ENCODE measurements around the gene RNF135. TPM values are rescaled to one million over a fixed set of nuclear protein-coding genes. Genes with fewer than 3 reads are reported as not detected.
"Not testable (repeated sequence)": the region's sequence is repeated elsewhere in the genome, so short reads cannot be mapped to it uniquely, and the experiment has no call there.

Gene RNF135
- total RNA-seq, 2 experiments from 2014 or later = 0.29 TPM; not detected in 1

DNA sequence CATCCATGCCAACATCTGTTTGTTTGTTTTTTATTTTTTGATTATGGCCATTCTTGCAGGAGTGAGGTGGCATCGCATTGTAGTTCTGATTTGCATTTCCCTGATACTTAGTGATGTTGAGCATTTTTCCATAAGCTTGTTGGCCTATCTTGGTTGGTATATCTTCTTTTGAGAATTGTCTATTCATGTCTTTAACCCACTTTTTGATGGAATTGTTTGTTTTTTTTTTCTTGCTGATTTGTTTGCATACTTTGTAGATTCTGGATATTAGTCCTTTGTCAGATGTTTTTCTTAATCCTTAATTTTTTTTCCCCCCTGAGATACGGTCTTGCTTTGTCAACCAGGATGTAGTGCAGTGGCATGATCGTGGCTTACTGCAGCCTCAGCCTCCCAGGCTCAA is 43.0 kb downstream of the RNF135 start:
- intact Hi-C loops (cut with micrococcal nuclease; ENCODE audit: unreplicated experiment) = loop anchor here (5.0 kb wide), 1 partner anchor 358 kb away; no protein-coding TSS in a partner anchor
- no peaks in the 10 kb centered on the region for H3K9me3 ChIP-seq (ENCODE audit: low read length)
- H3K4me3 ChIP-seq (ENCODE audit: low read depth, low read length, poor library complexity, severe bottlenecking) = no peak overlapping the region
- H3K9me2 ChIP-seq (ENCODE audit: insufficient read depth, low read length) = no peaks in the 10 kb centered on the region
- H3K27ac ChIP-seq (ENCODE audit: low read depth, low read length, poor library complexity, severe bottlenecking) = no peak overlapping the region
- H3K4me2 ChIP-seq (ENCODE audit: low read length) = no peak overlapping the region
- no peaks in the 10 kb centered on the region for H4K20me1 ChIP-seq (ENCODE audit: insufficient read depth, low read length)
- no TSS peak for BruUV-seq (replicated peaks)
- POLR2A ChIA-PET = interaction anchor here (1.0 kb wide), 1 partner anchor 199 kb away, joined by 3 read pairs; no protein-coding TSS in a partner anchor
- no peaks in the 10 kb centered on the region for H3K4me1 ChIP-seq (ENCODE audit: insufficient read depth, low read length, poor library complexity, severe bottlenecking)
- no peaks in the 10 kb centered on the region for H3K36me3 ChIP-seq (ENCODE audit: insufficient read depth, low read length)
- TF ChIP-seq EZH2phosphoT487 (IDR thresholded peaks at IDR 0.05; ENCODE audit: borderline replicate concordance, low read depth, low read length) = no peak
- TF ChIP-seq, protein P1, sequence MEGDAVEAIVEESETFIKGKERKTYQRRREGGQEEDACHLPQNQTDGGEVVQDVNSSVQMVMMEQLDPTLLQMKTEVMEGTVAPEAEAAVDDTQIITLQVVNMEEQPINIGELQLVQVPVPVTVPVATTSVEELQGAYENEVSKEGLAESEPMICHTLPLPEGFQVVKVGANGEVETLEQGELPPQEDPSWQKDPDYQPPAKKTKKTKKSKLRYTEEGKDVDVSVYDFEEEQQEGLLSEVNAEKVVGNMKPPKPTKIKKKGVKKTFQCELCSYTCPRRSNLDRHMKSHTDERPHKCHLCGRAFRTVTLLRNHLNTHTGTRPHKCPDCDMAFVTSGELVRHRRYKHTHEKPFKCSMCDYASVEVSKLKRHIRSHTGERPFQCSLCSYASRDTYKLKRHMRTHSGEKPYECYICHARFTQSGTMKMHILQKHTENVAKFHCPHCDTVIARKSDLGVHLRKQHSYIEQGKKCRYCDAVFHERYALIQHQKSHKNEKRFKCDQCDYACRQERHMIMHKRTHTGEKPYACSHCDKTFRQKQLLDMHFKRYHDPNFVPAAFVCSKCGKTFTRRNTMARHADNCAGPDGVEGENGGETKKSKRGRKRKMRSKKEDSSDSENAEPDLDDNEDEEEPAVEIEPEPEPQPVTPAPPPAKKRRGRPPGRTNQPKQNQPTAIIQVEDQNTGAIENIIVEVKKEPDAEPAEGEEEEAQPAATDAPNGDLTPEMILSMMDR (conservative IDR thresholded peaks at IDR 0.05; ENCODE audit: low read length) = no peak
- no peaks in the 10 kb centered on the region for H3K79me2 ChIP-seq (ENCODE audit: insufficient read depth, low read depth, low read length)
- no peak overlapping the region for H2AFZ ChIP-seq (ENCODE audit: low read length)
- CTCF ChIA-PET (ENCODE audit: unreplicated experiment) = no interaction called here
- no peak for DNase-seq (ENCODE audit: low spot score)

DNA sequence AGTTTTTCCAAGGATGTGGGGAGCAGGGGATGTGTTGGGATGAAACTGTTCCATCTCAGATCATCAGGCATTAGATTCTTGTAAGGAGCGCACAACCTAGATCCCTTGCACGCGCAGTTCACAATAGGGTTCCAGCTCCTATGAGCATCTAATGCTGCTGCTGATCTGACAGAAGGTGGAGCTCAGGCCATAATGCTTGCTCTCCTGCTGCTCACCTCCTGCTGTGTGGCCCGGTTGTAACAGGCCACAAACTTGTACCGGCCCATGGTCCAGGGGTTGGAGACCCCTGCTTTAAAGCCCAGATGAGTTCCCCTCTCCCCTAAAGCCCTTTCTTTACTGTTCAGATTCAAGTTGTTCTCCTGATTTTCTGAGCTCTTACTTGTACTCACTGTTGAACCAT is 44.8 kb downstream of the RNF135 start:
- no TSS peak for BruUV-seq (replicated peaks)

DNA sequence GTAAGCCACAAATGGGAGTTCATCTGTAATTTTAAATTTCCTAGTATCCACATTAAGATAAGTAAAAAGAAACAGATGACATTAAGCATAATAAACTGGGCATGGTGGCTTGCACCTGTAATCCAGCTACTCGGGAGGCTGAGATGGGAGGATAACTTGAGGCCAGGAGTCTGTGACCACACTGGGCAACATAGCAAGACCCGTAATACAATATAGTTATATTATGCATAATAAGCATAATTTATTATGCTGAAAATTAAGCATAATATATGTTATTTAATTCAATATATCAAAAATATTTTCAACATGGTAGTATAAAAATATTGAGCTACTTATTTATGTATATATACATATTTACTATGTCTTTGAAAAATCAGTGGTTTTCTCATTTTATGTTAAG is 48.2 kb downstream of the RNF135 start:
- Histone ChIP-seq H3K27ac (ENCODE audit: low read depth, low read length, poor library complexity, severe bottlenecking) (no peak overlapping the region), H3K4me1 (ENCODE audit: insufficient read depth, low read length, poor library complexity, severe bottlenecking) (no peaks in the 10 kb centered on the region), H3K4me3 (ENCODE audit: low read depth, low read length, poor library complexity, severe bottlenecking) (no peak overlapping the region), H3K79me2 (ENCODE audit: insufficient read depth, low read depth, low read length) (no peaks in the 10 kb centered on the region), H3K4me2 (ENCODE audit: low read length) (no peak overlapping the region), H3K36me3 (ENCODE audit: insufficient read depth, low read length) (no peaks in the 10 kb centered on the region), H3K9me2 (ENCODE audit: insufficient read depth, low read length) (no peaks in the 10 kb centered on the region), H3K9me3 (ENCODE audit: low read length) (no peaks in the 10 kb centered on the region), H4K20me1 (ENCODE audit: insufficient read depth, low read length) (no peaks in the 10 kb centered on the region), H2AFZ (ENCODE audit: low read length) (no peak overlapping the region)
- no TSS peak for BruUV-seq (replicated peaks)
- POLR2A ChIA-PET = interaction anchor here (0.6 kb wide), 3 partner anchors 115 to 208 kb away, joined by 3 to 6 read pairs (median 4); no protein-coding TSS in a partner anchor
- TF ChIP-seq EZH2phosphoT487 (IDR thresholded peaks at IDR 0.05; ENCODE audit: borderline replicate concordance, low read depth, low read length) = no peak
- TF ChIP-seq, protein P1 (conservative IDR thresholded peaks at IDR 0.05; ENCODE audit: low read length) = no peak
- DNase-seq (ENCODE audit: low spot score) = no peak
- intact Hi-C loops (cut with micrococcal nuclease; ENCODE audit: unreplicated experiment) = no loop called here
- CTCF ChIA-PET (ENCODE audit: unreplicated experiment) = no interaction called here

More for the DNA sequence above, 44.8 kb downstream of the RNF135 start:
- no peaks in the 10 kb centered on the region for H3K36me3 ChIP-seq (ENCODE audit: insufficient read depth, low read length)
- CTCF ChIA-PET (ENCODE audit: unreplicated experiment) = no interaction called here
- no peak for DNase-seq (ENCODE audit: low spot score)
- no peak overlapping the region for H3K4me3 ChIP-seq (ENCODE audit: low read depth, low read length, poor library complexity, severe bottlenecking)
- H3K4me2 ChIP-seq (ENCODE audit: low read length) = no peak overlapping the region
- no peak overlapping the region for H2AFZ ChIP-seq (ENCODE audit: low read length)
- no peaks in the 10 kb centered on the region for H3K9me2 ChIP-seq (ENCODE audit: insufficient read depth, low read length)
- H3K79me2 ChIP-seq (ENCODE audit: insufficient read depth, low read depth, low read length) = no peaks in the 10 kb centered on the region
- POLR2A ChIA-PET = interaction anchor here (1.4 kb wide), 1 partner anchor 201 kb away, joined by 4 read pairs; no protein-coding TSS in a partner anchor
- intact Hi-C loops (cut with micrococcal nuclease; ENCODE audit: unreplicated experiment) = no loop called here
- H4K20me1 ChIP-seq (ENCODE audit: insufficient read depth, low read length) = no peaks in the 10 kb centered on the region
- H3K27ac ChIP-seq (ENCODE audit: low read depth, low read length, poor library complexity, severe bottlenecking) = no peak overlapping the region
- no peaks in the 10 kb centered on the region for H3K9me3 ChIP-seq (ENCODE audit: low read length)
- TF ChIP-seq EZH2phosphoT487 (IDR thresholded peaks at IDR 0.05; ENCODE audit: borderline replicate concordance, low read depth, low read length) = no peak
- TF ChIP-seq, protein P1 (conservative IDR thresholded peaks at IDR 0.05; ENCODE audit: low read length) = no peak
- no peaks in the 10 kb centered on the region for H3K4me1 ChIP-seq (ENCODE audit: insufficient read depth, low read length, poor library complexity, severe bottlenecking)

DNA sequence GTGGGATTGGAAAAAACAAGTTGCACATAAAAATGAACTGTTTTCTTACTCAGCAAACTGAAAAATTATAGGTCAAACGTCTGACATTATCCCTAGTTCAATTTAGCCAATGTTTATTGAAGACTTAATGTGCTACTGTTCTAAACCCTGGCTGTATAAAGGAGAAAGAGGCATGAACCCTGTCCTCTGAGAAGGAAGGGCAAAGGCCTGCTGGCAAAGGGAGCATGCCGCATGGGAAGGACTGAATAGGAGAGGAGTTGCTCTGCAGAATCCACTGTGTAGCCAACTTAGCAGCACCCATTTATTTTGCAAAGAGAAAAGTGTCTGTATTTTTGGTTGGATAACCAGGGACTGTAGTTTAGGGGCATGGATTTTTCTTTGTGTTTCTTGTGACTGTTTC is 52.3 kb downstream of the RNF135 start:
- CTCF ChIA-PET (ENCODE audit: unreplicated experiment); H3K4me2 ChIP-seq (ENCODE audit: low read length); intact Hi-C loops (cut with micrococcal nuclease; ENCODE audit: unreplicated experiment); H3K4me1 ChIP-seq (ENCODE audit: insufficient read depth, low read length, poor library complexity, severe bottlenecking); DNase-seq (ENCODE audit: low spot score); H2AFZ ChIP-seq (ENCODE audit: low read length); H3K9me2 ChIP-seq (ENCODE audit: insufficient read depth, low read length); H3K27ac ChIP-seq (ENCODE audit: low read depth, low read length, poor library complexity, severe bottlenecking); BruUV-seq (replicated peaks); H3K79me2 ChIP-seq (ENCODE audit: insufficient read depth, low read depth, low read length); H3K9me3 ChIP-seq (ENCODE audit: low read length); POLR2A ChIA-PET; H3K36me3 ChIP-seq (ENCODE audit: insufficient read depth, low read length); H4K20me1 ChIP-seq (ENCODE audit: insufficient read depth, low read length); H3K4me3 ChIP-seq (ENCODE audit: low read depth, low read length, poor library complexity, severe bottlenecking): not testable (repeated sequence)

Data from OCI-LY7 (cell line).